Measurements from ENCODE around the gene HOXA3.

The HOXA3 gene

GRCh38 chr7:27093184-27093895 lies 59.0 kb downstream of the HOXA3 start:
- H3K36me3 Mint-ChIP-seq (ENCODE audit: low read depth), result no peaks in the 10 kb centered on the region
- DNase-seq, result no peak
- H3K9me3 Mint-ChIP-seq, result no peaks in the 10 kb centered on the region
- no peak overlapping the region for H3K4me3 Mint-ChIP-seq
- H3K27ac Mint-ChIP-seq, result no peak overlapping the region
- peaks cover 93% of the 10 kb centered on the region for H3K27me3 Mint-ChIP-seq
- peaks cover 27% of the 10 kb centered on the region for H3K4me1 Mint-ChIP-seq (ENCODE audit: low read depth)

DNA sequence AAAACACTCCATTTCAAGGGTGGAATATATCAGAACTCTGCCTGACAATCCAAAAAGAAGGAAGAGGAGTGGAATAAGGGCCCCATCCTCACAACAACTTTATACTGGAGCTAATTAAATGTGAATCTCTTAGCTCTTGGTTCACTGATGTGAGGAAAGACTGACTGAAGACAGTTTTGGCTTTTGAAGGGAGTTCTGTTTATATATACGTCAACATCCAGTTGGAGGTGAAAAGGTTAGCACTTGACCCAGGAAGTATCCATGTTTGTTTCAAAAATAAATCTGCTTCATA lies 59.6 kb downstream of the HOXA3 start:
- Mint-ChIP-seq H3K36me3 (ENCODE audit: low read depth) (no peaks in the 10 kb centered on the region), H3K4me3 (no peak overlapping the region), H3K27me3 (peaks cover 92% of the 10 kb centered on the region), H3K9me3 (no peaks in the 10 kb centered on the region), H3K4me1 (ENCODE audit: low read depth) (peaks cover 25% of the 10 kb centered on the region), H3K27ac (no peak overlapping the region)
- no peak for DNase-seq

- H3K27me3 Mint-ChIP-seq, result peaks cover 92% of the 10 kb centered on the region
- DNase-seq, result no peak
- H3K27ac Mint-ChIP-seq, result no peak overlapping the region
- H3K4me3 Mint-ChIP-seq, result no peak overlapping the region
- H3K9me3 Mint-ChIP-seq, result no peaks in the 10 kb centered on the region
- peaks cover 25% of the 10 kb centered on the region for H3K4me1 Mint-ChIP-seq (ENCODE audit: low read depth)
- no peaks in the 10 kb centered on the region for H3K36me3 Mint-ChIP-seq (ENCODE audit: low read depth)
Measured at GRCh38 chr7:27091941-27092818, 60.2 kb downstream of the HOXA3 start.

GRCh38 chr7:27091105-27091504 lies 61.3 kb downstream of the HOXA3 start:
- no peaks in the 10 kb centered on the region for H3K9me3 Mint-ChIP-seq
- no peaks in the 10 kb centered on the region for H3K36me3 Mint-ChIP-seq (ENCODE audit: low read depth)
- no peak overlapping the region for H3K4me3 Mint-ChIP-seq
- H3K4me1 Mint-ChIP-seq (ENCODE audit: low read depth), result peaks cover 20% of the 10 kb centered on the region
- peaks cover 90% of the 10 kb centered on the region for H3K27me3 Mint-ChIP-seq
- no peak for DNase-seq
- no peak overlapping the region for H3K27ac Mint-ChIP-seq

- Mint-ChIP-seq H3K27me3 (peaks cover 76% of the 10 kb centered on the region), H3K27ac (no peak overlapping the region), H3K9me3 (no peaks in the 10 kb centered on the region), H3K4me1 (ENCODE audit: low read depth) (peaks cover 10% of the 10 kb centered on the region), H3K36me3 (ENCODE audit: low read depth) (no peaks in the 10 kb centered on the region), H3K4me3 (peak overlapping the region; percentile 31)
- DNase-seq, result no peak
Measured at GRCh38 chr7:27088002-27088922, 64.1 kb downstream of the HOXA3 start.

GRCh38 chr7:27083646-27084045 lies 68.7 kb downstream of the HOXA3 start:
- Mint-ChIP-seq H3K36me3 (ENCODE audit: low read depth) (no peaks in the 10 kb centered on the region), H3K4me3 (no peak overlapping the region), H3K27me3 (peaks cover 30% of the 10 kb centered on the region), H3K4me1 (ENCODE audit: low read depth) (peaks cover 10% of the 10 kb centered on the region), H3K27ac (no peak overlapping the region), H3K9me3 (no peaks in the 10 kb centered on the region)
- DNase-seq, result no peak

DNA sequence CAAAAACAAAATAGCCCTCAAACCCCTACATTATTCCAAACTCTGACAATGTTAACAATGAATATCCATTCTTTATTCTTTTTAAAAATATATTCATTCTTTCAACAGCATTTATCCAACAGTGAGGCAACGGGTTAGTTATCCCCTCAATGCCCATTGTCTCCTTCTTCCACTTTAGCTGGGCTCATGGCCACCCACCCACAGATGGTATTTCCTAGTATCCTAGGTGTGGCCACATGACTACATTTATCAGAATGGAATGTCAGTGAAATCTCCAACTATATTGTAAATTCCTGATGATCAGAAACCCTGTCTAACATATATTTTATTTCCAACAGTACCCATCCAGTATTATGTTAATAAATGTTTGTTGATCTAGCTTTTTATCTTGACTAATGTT lies 70.2 kb downstream of the HOXA3 start:
- Mint-ChIP-seq H3K36me3 (ENCODE audit: low read depth) (no peaks in the 10 kb centered on the region), H3K27ac (no peak overlapping the region), H3K27me3 (peaks cover 17% of the 10 kb centered on the region), H3K4me1 (ENCODE audit: low read depth) (no peaks in the 10 kb centered on the region), H3K4me3 (no peak overlapping the region), H3K9me3 (no peaks in the 10 kb centered on the region)
- no peak for DNase-seq

- H3K9me3 Mint-ChIP-seq, result no peaks in the 10 kb centered on the region
- H3K36me3 Mint-ChIP-seq (ENCODE audit: low read depth), result no peaks in the 10 kb centered on the region
- no peak for DNase-seq
- H3K27ac Mint-ChIP-seq, result no peak overlapping the region
- peaks cover 11% of the 10 kb centered on the region for H3K27me3 Mint-ChIP-seq
- H3K4me3 Mint-ChIP-seq, result no peak overlapping the region
- no peaks in the 10 kb centered on the region for H3K4me1 Mint-ChIP-seq (ENCODE audit: low read depth)
Measured at GRCh38 chr7:27080844-27081436, 71.4 kb downstream of the HOXA3 start.

- H3K4me1 Mint-ChIP-seq (ENCODE audit: low read depth), result no peaks in the 10 kb centered on the region
- no peaks in the 10 kb centered on the region for H3K9me3 Mint-ChIP-seq
- no peak overlapping the region for H3K27ac Mint-ChIP-seq
- DNase-seq, result no peak
- H3K27me3 Mint-ChIP-seq, result peaks cover 8% of the 10 kb centered on the region
- no peak overlapping the region for H3K4me3 Mint-ChIP-seq
- no peaks in the 10 kb centered on the region for H3K36me3 Mint-ChIP-seq (ENCODE audit: low read depth)
Measured at GRCh38 chr7:27079234-27079975, 73.0 kb downstream of the HOXA3 start.

DNA sequence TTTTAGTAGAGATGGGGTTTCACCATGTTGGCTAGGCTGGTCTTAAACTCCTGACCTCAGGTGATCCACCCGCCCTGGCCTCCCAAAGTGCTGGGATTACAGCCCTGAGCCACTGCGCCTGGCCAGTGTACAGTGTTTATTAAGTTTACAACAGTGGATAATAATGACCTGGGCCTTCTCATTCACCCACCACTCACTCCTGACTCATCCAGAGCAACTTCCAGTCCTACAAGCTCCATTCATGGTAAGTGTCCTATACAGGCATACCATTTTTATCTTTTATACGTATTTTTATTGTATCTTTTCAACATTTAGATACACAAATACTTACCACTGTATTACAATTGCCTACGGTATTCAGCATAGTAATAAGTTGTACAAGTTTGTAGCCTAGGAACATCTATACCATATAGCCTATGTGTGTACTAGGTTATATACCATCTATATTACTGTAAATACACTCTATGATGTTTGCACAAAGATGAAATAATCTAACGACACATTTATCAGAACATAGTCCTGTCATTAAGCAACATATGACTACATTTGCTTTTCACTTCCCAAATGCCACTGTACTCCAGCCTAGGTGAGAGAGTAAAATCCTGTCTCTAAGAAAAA lies 73.7 kb downstream of the HOXA3 start:
- H3K27ac Mint-ChIP-seq, result no peak overlapping the region
- H3K9me3 Mint-ChIP-seq, result no peaks in the 10 kb centered on the region
- H3K36me3 Mint-ChIP-seq (ENCODE audit: low read depth), result no peaks in the 10 kb centered on the region
- no peak for DNase-seq
- H3K27me3 Mint-ChIP-seq, result peaks cover 6% of the 10 kb centered on the region
- no peaks in the 10 kb centered on the region for H3K4me1 Mint-ChIP-seq (ENCODE audit: low read depth)
- H3K4me3 Mint-ChIP-seq, result no peak overlapping the region

- Mint-ChIP-seq H3K27ac (no peak overlapping the region), H3K4me1 (ENCODE audit: low read depth) (no peaks in the 10 kb centered on the region), H3K36me3 (ENCODE audit: low read depth) (no peaks in the 10 kb centered on the region), H3K4me3 (no peak overlapping the region), H3K9me3 (no peaks in the 10 kb centered on the region), H3K27me3 (peaks cover 17% of the 10 kb centered on the region)
- no peak for DNase-seq
Measured at GRCh38 chr7:27073076-27073475, 79.3 kb downstream of the HOXA3 start.

- peaks cover 17% of the 10 kb centered on the region for H3K27me3 Mint-ChIP-seq
- H3K27ac Mint-ChIP-seq, result no peak overlapping the region
- H3K36me3 Mint-ChIP-seq (ENCODE audit: low read depth), result no peaks in the 10 kb centered on the region
- DNase-seq, result no peak
- no peaks in the 10 kb centered on the region for H3K9me3 Mint-ChIP-seq
- H3K4me3 Mint-ChIP-seq, result no peak overlapping the region
- H3K4me1 Mint-ChIP-seq (ENCODE audit: low read depth), result no peaks in the 10 kb centered on the region
Measured at GRCh38 chr7:27071622-27072390, 80.6 kb downstream of the HOXA3 start.

- Mint-ChIP-seq H3K36me3 (ENCODE audit: low read depth) (no peaks in the 10 kb centered on the region), H3K9me3 (no peaks in the 10 kb centered on the region), H3K4me3 (no peak overlapping the region), H3K27ac (no peak overlapping the region), H3K27me3 (peaks cover 12% of the 10 kb centered on the region), H3K4me1 (ENCODE audit: low read depth) (no peaks in the 10 kb centered on the region)
- no peak for DNase-seq
Measured at GRCh38 chr7:27068259-27068658, 84.1 kb downstream of the HOXA3 start.
